Suprapubic skin (tissue), 4 donors: ENCODE measurements around the gene MTMR4. TPM values are rescaled to one million over a fixed set of nuclear protein-coding genes. Genes with fewer than 3 reads are reported as not detected.

Source experiments
- DNase-seq, 2 donors: peaks; one replicate each; pipeline ENCODE4 v3.0.0-alpha.2; 2019; ENCODE audit warnings: low spot score in 2 of 2
- H3K27ac ChIP-seq: fragments of 200-600 bp; sonication (generic); one replicate; pipeline ENCODE4 v1.5.1; 2019
- H3K27me3 ChIP-seq: fragments of 200-600 bp; sonication (generic); one replicate; pipeline ENCODE4 v1.5.1; 2019
- H3K36me3 ChIP-seq: fragments of 200-600 bp; sonication (generic); one replicate; pipeline ENCODE4 v1.5.1; 2019
- H3K4me1 ChIP-seq: fragments of 200-600 bp; sonication (generic); one replicate; pipeline ENCODE4 v1.5.1; 2019
- H3K4me3 ChIP-seq: fragments of 200-600 bp; sonication (generic); one replicate; pipeline ENCODE4 v1.5.1; 2019; ENCODE audit warnings: mild to moderate bottlenecking
- H3K9me3 ChIP-seq: fragments of 200-600 bp; sonication (generic); one replicate; pipeline ENCODE4 v1.5.1; 2019
- EP300 ChIP-seq: sonication (generic); formaldehyde crosslinking; IDR thresholded peaks from one replicate; pipeline ENCODE4 v1.6.1; 2017; ENCODE audit warnings: antibody characterized with exemption
- POLR2A ChIP-seq, 2 donors: fragments of 450-650 bp; IDR thresholded peaks; one replicate each; pipeline ENCODE4 v1.6.1; 2017; ENCODE audit warnings: antibody characterized with exemption in 2 of 2, mild to moderate bottlenecking in 2 of 2, moderate library complexity in 2 of 2
- POLR2AphosphoS5 ChIP-seq, 3 donors: sonication (generic); formaldehyde crosslinking; IDR thresholded peaks; one replicate each; pipeline ENCODE4 v1.6.1; 2017; ENCODE audit warnings: antibody characterized with exemption in 3 of 3
- WGBS: methylation state at CpG from one replicate; pipeline ENCODE4 v1.1.5; 2018; 5-methylcytosine and 5-hydroxymethylcytosine counted together
- total RNA-seq, 4 donors: library from RNA; depleted of rRNA; stranded (reverse); fragments of >200 nt; gene quantifications; one replicate each; pipeline ENCODE4 v1.1.0, GENCODE V29; 2016
- TF ChIP-seq, protein P1 (sequence below), 2 donors: fragments of 200-600 bp in 1 of 2; fragments of 450-650 bp in 1 of 2; sonication (generic) in 1 of 2; IDR thresholded peaks; one replicate each; pipeline ENCODE4 v1.5.1; 2016 to 2019; ENCODE audit warnings: antibody characterized with exemption in 2 of 2, mild to moderate bottlenecking in 1 of 2, moderate library complexity in 1 of 2

Gene MTMR4
- total RNA-seq, 4 donors from 2014 or later: 31.7 to 66.0 (median 53.4) TPM

DNA sequence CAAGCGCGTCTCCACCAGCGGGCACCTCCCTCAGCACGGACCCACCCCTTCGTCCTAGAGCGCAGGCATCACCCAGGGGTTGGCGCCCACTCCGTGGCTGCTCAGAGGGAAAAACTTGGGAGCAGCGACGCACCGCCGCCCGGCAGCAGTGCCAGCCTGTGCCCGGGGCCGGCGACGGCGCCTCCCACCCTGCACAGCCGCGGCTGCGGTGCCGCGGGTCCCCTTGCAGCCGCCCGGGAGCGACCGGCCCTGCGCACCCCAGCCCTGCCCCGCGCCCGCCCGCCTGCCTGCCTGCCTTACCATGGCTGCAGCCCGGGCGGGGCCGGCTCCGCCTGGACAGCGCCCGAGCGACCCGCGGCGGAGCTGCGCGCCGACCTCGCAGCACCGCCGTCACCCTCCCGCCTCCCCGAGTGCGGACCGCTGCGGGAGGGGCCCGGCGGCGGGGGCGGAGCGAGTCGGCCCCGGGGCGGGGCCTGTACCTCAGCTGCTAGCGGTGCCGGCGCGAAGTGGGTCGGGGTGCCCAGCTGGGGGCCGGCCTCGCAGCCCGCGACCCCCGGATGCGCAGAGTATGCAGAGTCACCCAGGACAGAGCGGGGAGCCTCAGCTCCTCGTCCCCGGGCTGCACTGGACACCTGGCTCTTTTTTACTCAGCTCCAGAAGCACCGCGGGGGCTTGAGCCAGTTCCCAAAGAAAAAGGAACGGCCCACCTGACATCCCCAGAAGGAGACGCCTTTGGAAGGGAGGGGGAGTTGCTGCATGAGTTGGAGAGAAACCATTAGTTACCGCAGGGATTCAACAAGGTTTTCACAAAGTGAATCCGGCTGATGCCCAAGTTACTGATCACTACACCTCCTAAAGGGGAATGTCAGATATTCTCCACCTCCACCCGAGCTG lies 17.5 kb upstream of the MTMR4 start:
- H3K27ac ChIP-seq: peak overlapping the region; percentile 53
- H3K36me3 ChIP-seq: no peaks in the 10 kb centered on the region
- H3K4me3 ChIP-seq: peak overlapping the region; percentile 63
- H3K4me1 ChIP-seq: peaks cover 22% of the 10 kb centered on the region
- DNase-seq: no peak
- no peak for TF ChIP-seq EP300
- TF ChIP-seq, protein P1, sequence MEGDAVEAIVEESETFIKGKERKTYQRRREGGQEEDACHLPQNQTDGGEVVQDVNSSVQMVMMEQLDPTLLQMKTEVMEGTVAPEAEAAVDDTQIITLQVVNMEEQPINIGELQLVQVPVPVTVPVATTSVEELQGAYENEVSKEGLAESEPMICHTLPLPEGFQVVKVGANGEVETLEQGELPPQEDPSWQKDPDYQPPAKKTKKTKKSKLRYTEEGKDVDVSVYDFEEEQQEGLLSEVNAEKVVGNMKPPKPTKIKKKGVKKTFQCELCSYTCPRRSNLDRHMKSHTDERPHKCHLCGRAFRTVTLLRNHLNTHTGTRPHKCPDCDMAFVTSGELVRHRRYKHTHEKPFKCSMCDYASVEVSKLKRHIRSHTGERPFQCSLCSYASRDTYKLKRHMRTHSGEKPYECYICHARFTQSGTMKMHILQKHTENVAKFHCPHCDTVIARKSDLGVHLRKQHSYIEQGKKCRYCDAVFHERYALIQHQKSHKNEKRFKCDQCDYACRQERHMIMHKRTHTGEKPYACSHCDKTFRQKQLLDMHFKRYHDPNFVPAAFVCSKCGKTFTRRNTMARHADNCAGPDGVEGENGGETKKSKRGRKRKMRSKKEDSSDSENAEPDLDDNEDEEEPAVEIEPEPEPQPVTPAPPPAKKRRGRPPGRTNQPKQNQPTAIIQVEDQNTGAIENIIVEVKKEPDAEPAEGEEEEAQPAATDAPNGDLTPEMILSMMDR (IDR thresholded peaks at IDR 0.05): no peak
- no peak for TF ChIP-seq POLR2AphosphoS5 (IDR thresholded peaks at IDR 0.05)
- no peak for TF ChIP-seq POLR2A (IDR thresholded peaks at IDR 0.05)
- no peaks in the 10 kb centered on the region for H3K9me3 ChIP-seq
- H3K27me3 ChIP-seq: no peaks in the 10 kb centered on the region
- 4% methylated on average over 16 of the region's 82 CpGs for whole genome bisulfite sequencing

DNA sequence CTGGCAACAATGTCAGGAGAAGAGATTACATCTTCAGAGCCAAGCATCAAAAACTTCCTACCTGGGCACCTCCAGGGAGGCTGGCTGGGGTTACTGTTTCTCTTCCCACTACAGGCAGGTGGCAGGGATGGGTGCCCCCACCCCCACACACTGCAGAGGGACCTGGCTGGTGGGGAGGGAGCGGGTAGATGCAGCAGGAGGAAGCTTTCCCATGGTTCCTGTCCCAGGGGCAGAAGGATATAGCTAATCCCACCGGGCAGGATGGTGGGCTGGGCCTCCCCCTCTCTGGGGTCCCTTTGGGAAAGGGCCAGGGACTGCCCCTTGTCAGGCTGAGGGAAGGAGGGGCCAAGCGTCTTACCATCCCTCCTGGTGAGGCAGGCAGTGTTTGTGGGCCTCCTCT lies 16.7 kb upstream of the MTMR4 start:
- H3K9me3 ChIP-seq: no peaks in the 10 kb centered on the region
- TF ChIP-seq, protein P1 (IDR thresholded peaks at IDR 0.05): no peak
- peak overlapping the region; percentile 63 for H3K4me3 ChIP-seq
- no peak for DNase-seq
- no peaks in the 10 kb centered on the region for H3K27me3 ChIP-seq
- peaks cover 25% of the 10 kb centered on the region for H3K4me1 ChIP-seq
- H3K36me3 ChIP-seq: no peaks in the 10 kb centered on the region
- whole genome bisulfite sequencing: 67% methylated on average over 2 of the region's 3 CpGs
- H3K27ac ChIP-seq: peak overlapping the region; percentile 53

DNA sequence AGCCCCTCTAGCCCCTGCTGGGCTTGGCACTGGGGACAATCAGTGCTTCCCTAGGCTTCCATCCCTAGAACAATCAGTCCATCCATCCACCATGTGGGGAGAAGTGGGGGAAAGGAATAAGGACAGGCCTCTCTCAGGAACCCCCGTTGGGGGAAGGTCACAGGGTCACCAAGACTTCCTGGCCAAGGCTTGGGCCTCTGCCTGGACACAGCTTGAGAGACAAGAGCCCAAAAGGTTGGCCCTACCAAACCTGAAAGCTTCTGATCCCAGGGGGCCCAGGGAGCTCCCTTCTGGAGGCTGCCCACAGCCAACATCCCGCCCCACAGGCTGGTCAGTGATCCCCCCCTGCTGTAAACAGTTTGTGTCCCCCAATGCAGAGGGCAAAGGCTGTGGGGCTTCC lies 16.2 kb upstream of the MTMR4 start:
- H3K4me3 ChIP-seq: no peak overlapping the region
- no peaks in the 10 kb centered on the region for H3K27me3 ChIP-seq
- no peak overlapping the region for H3K27ac ChIP-seq
- no peak for DNase-seq
- no peaks in the 10 kb centered on the region for H3K9me3 ChIP-seq
- 77% methylated on average over 2 of the region's 2 CpGs for WGBS
- H3K4me1 ChIP-seq: peaks cover 25% of the 10 kb centered on the region
- TF ChIP-seq, protein P1 (IDR thresholded peaks at IDR 0.05): no peak
- TF ChIP-seq POLR2AphosphoS5 (IDR thresholded peaks at IDR 0.05) (no peak), EP300 (no peak), POLR2A (IDR thresholded peaks at IDR 0.05) (no peak)
- no peaks in the 10 kb centered on the region for H3K36me3 ChIP-seq

DNA sequence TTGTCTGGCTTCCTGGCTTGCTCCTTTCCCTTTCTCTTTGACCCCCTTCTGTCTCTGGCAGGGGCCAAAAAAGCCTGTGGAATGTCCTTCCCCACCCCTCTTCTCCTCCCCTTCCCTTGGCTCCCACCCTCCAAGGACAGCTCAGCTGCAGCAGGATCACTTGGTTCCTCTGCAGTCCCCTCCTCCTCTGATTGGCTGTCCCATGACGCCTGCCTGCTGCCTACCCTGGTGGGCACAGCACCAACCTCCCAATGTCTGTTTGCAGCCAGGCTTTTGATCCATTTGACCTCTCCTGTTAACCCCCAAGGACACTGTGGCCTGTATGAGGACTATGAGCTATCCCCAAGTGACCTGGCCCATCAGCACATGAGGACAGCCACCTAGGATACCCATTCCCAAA lies 14.8 kb upstream of the MTMR4 start:
- Histone ChIP-seq H3K27ac (no peak overlapping the region), H3K4me3 (no peak overlapping the region), H3K36me3 (no peaks in the 10 kb centered on the region), H3K4me1 (peaks cover 35% of the 10 kb centered on the region), H3K27me3 (no peaks in the 10 kb centered on the region), H3K9me3 (no peaks in the 10 kb centered on the region)
- no peak for DNase-seq
- TF ChIP-seq POLR2AphosphoS5 (IDR thresholded peaks at IDR 0.05) (no peak), EP300 (no peak)
- no CpG with 5 or more reads among the region's 1 CpG for WGBS

DNA sequence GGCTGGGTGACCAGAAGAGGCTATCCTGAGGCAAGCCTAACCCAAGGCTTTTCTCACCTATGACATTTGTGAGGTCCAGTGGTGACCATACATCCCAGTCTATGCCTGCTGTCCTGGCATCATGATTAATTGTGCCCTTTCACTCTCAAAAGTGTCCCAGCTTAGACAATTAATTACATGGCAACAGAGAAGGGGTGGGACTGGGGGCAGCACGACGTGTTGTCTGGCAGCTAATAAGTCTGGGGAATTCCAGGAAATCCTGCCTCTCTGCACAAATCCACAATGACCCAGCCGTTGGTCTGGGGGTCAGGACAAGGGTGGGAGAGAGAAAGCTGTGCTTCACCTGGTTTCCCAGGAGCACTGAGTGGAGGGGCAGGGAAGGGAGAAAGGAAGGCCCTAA lies 14.0 kb upstream of the MTMR4 start:
- Histone ChIP-seq H3K4me3 (no peak overlapping the region), H3K36me3 (no peaks in the 10 kb centered on the region), H3K27me3 (no peaks in the 10 kb centered on the region), H3K27ac (no peak overlapping the region), H3K4me1 (peaks cover 30% of the 10 kb centered on the region), H3K9me3 (no peaks in the 10 kb centered on the region)
- TF ChIP-seq POLR2AphosphoS5 (IDR thresholded peaks at IDR 0.05): no peak
- no peak for DNase-seq
- 7% methylated on average over 3 of the region's 3 CpGs for WGBS

DNA sequence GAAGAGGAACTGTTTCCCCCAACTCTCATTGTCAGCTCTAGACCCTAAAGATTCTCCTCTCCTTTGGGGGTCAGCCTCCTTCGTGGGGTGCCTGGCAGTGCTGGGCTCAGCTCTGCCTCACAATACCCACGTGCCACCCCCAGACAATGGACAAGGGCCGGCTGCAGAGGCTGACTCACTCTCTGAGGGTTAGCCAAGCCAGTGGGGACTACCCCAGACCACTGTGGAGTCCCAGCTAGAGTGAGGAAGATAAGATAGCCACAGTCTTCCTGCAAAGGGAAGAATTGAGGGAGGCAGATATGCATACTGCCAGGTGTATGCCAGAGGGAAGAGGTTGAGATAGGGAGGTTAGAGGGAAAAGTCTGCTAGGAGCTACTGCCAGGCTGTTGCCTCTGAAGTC lies 13.5 kb upstream of the MTMR4 start:
- no peaks in the 10 kb centered on the region for H3K9me3 ChIP-seq
- no peak overlapping the region for H3K27ac ChIP-seq
- no peak for DNase-seq
- 50% methylated on average over 3 of the region's 3 CpGs for whole genome bisulfite sequencing
- no peaks in the 10 kb centered on the region for H3K27me3 ChIP-seq
- no peak overlapping the region for H3K4me3 ChIP-seq
- peaks cover 30% of the 10 kb centered on the region for H3K4me1 ChIP-seq
- H3K36me3 ChIP-seq: no peaks in the 10 kb centered on the region
- TF ChIP-seq, protein P1 (IDR thresholded peaks at IDR 0.05): no peak
